Hepatocyte (in vitro differentiated cells): ENCODE data around the gene IL18. TPM values are rescaled to one million over a fixed set of nuclear protein-coding genes. Genes with fewer than 3 reads are reported as not detected.
A peak's percentile ranks its signal among the peaks of the same experiment; 100 is the strongest.

Source experiments
- DNase-seq: peaks from one replicate; pipeline ENCODE4 v3.0.0-alpha.2; 2016; ENCODE audit warnings: low spot score
- H2AFZ ChIP-seq: fragments of 200-600 bp; sonication (generic); 2 replicates; pipeline ENCODE4 v1.6.0; 2016; ENCODE audit warnings: antibody characterized with exemption, mild to moderate bottlenecking
- H3K27ac ChIP-seq: fragments of 200-600 bp; sonication (generic); 2 replicates; pipeline ENCODE4 v1.5.1; 2016; ENCODE audit warnings: mild to moderate bottlenecking
- H3K27me3 ChIP-seq: fragments of 200-600 bp; sonication (generic); 2 replicates; pipeline ENCODE4 v1.6.1; 2016
- H3K36me3 ChIP-seq: fragments of 200-600 bp; sonication (generic); replicated peaks from 2 replicates; pipeline ENCODE4 v1.5.1; 2016; ENCODE audit warnings: low read depth; ENCODE audit not compliant: insufficient read depth
- H3K4me1 ChIP-seq: fragments of 200-600 bp; sonication (generic); 2 replicates; pipeline ENCODE4 v1.5.1; 2016; ENCODE audit warnings: mild to moderate bottlenecking, moderate library complexity; ENCODE audit not compliant: insufficient read depth
- H3K4me2 ChIP-seq: fragments of 200-600 bp; sonication (generic); 2 replicates; pipeline ENCODE4 v1.6.0; 2016
- H3K4me3 ChIP-seq: fragments of 200-600 bp; sonication (generic); 2 replicates; pipeline ENCODE4 v1.5.1; 2016; ENCODE audit warnings: mild to moderate bottlenecking
- H3K79me2 ChIP-seq: fragments of 200-600 bp; sonication (generic); 2 replicates; pipeline ENCODE4 v1.6.0; 2017; ENCODE audit warnings: mild to moderate bottlenecking
- H3K9me2 ChIP-seq: fragments of 200-600 bp; sonication (generic); replicated peaks from 2 replicates; pipeline ENCODE4 v1.6.0; 2017; ENCODE audit warnings: mild to moderate bottlenecking; ENCODE audit not compliant: insufficient read depth
- H3K9me3 ChIP-seq: fragments of 200-600 bp; sonication (generic); 2 replicates; pipeline ENCODE4 v1.5.1; 2016; ENCODE audit warnings: low read depth, mild to moderate bottlenecking
- H4K20me1 ChIP-seq: fragments of 200-600 bp; sonication (generic); 2 replicates; pipeline ENCODE4 v1.6.0; 2016; ENCODE audit warnings: mild to moderate bottlenecking; ENCODE audit not compliant: insufficient read depth, poor library complexity, severe bottlenecking
- EZH2 ChIP-seq: fragments of 200-600 bp; sonication (generic); IDR thresholded peaks from 2 replicates; pipeline ENCODE4 v1.6.1; 2016; ENCODE audit warnings: antibody characterized with exemption, mild to moderate bottlenecking, borderline replicate concordance
- EZH2phosphoT487 ChIP-seq: fragments of 200-600 bp; sonication (generic); IDR thresholded peaks from one replicate; pipeline ENCODE4 v1.6.1; 2018; ENCODE audit warnings: antibody characterized with exemption, mild to moderate bottlenecking, low read depth, moderate library complexity; ENCODE audit not compliant: unreplicated experiment, severe bottlenecking
- WGBS: methylation state at CpG from one replicate; pipeline ENCODE4 v1.1.6; 2016; ENCODE audit warnings: low lambda C conversion rate; ENCODE audit errors: missing lambda C conversion rate; 5-methylcytosine and 5-hydroxymethylcytosine counted together
- polyA plus RNA-seq: library from polyadenylated mRNA; unstranded; fragments of >200 nt; fragmentation: Nextera tagmentation; extraction: Ambion mirVana; gene quantifications from 2 replicates; pipeline ENCODE4 v1.2.1, GENCODE V29; 2016
- total RNA-seq: library from RNA; depleted of rRNA; stranded (reverse); fragments of >200 nt; gene quantifications from 2 replicates; pipeline ENCODE4 v1.2.3, GENCODE V29; 2014
- TF ChIP-seq, protein P1 (sequence below): fragments of 200-600 bp; sonication (generic); IDR thresholded peaks from 2 replicates; pipeline ENCODE4 v1.5.1; 2016; ENCODE audit warnings: antibody characterized with exemption, mild to moderate bottlenecking; ENCODE audit not compliant: poor library complexity

The IL18 gene
- total and polyA plus RNA-seq, 2 experiments from 2014 or later: 7.0 to 10.3 TPM

DNA sequence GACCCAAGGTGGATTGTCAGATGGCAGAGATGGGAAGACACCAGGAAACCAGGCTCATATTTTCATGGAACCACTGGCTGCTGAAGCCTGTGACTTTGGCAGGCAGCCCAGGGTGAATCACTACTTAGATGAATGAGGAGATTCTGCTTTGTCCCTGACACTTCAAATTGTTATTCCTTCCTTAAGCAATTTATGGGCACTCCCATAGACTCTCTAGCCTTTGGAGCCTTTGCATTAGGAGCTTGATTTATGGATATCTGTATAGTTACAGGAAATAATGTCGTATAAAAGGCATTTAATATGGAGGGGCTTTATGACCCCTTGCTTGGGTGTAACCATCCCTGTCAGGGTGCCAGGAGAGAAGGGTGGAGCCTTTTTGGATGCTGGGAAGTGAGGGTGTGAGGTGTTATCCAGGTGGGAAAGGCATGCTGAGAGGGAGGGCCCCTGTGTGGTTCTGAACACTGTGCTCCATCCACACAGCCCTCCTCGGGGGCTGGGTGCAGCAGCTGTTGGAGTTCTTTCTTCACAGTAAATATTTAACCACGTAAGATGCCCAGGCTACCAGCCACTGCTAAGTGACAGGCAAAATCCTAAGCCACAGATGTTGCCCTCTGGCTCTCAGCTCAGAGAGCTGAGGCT lies 35.3 kb downstream of the IL18 start:
- Histone ChIP-seq H3K4me2 (no peak overlapping the region), H3K36me3 (no peaks in the 10 kb centered on the region), H3K9me3 (no peaks in the 10 kb centered on the region), H3K4me3 (no peak overlapping the region), H3K27me3 (no peaks in the 10 kb centered on the region), H3K4me1 (no peaks in the 10 kb centered on the region), H2AFZ (no peak overlapping the region), H4K20me1 (no peaks in the 10 kb centered on the region), H3K9me2 (no peaks in the 10 kb centered on the region), H3K79me2 (no peaks in the 10 kb centered on the region), H3K27ac (no peak overlapping the region)
- DNase-seq: peak; percentile 40
- TF ChIP-seq EZH2phosphoT487 (no peak), EZH2 (no peak)
- TF ChIP-seq, protein P1, sequence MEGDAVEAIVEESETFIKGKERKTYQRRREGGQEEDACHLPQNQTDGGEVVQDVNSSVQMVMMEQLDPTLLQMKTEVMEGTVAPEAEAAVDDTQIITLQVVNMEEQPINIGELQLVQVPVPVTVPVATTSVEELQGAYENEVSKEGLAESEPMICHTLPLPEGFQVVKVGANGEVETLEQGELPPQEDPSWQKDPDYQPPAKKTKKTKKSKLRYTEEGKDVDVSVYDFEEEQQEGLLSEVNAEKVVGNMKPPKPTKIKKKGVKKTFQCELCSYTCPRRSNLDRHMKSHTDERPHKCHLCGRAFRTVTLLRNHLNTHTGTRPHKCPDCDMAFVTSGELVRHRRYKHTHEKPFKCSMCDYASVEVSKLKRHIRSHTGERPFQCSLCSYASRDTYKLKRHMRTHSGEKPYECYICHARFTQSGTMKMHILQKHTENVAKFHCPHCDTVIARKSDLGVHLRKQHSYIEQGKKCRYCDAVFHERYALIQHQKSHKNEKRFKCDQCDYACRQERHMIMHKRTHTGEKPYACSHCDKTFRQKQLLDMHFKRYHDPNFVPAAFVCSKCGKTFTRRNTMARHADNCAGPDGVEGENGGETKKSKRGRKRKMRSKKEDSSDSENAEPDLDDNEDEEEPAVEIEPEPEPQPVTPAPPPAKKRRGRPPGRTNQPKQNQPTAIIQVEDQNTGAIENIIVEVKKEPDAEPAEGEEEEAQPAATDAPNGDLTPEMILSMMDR: no peak
- 64% methylated on average over 3 of the region's 3 CpGs for WGBS

DNA sequence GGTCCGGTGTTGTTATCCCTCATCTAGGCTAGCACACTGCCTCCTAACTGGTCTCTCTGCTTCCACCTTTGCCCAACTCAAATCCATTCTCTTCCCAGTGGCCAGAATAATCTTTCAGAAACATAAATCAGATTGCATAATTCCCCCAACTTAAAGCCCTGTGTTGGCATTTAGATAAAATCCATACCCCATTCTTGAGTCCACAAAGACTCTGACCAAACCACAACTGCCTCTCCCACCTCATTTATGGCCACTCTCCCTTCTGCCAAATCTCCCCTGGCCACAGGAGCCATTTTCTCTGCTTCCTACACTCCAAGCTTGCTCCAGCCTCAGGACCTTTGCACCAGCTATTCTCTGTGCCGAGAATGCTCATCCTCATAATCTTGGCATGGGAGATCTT lies 36.8 kb downstream of the IL18 start:
- no peaks in the 10 kb centered on the region for H3K4me1 ChIP-seq
- H3K27me3 ChIP-seq: no peaks in the 10 kb centered on the region
- H3K27ac ChIP-seq: no peak overlapping the region
- no peak overlapping the region for H2AFZ ChIP-seq
- 95% methylated on average over 2 of the region's 2 CpGs for WGBS
- H4K20me1 ChIP-seq: no peaks in the 10 kb centered on the region
- no peaks in the 10 kb centered on the region for H3K9me2 ChIP-seq
- DNase-seq: no peak
- H3K4me3 ChIP-seq: no peak overlapping the region
- no peaks in the 10 kb centered on the region for H3K9me3 ChIP-seq
- no peaks in the 10 kb centered on the region for H3K79me2 ChIP-seq
- no peak overlapping the region for H3K4me2 ChIP-seq
- TF ChIP-seq EZH2phosphoT487 (no peak), EZH2 (no peak)
- TF ChIP-seq, protein P1: no peak
- no peaks in the 10 kb centered on the region for H3K36me3 ChIP-seq

DNA sequence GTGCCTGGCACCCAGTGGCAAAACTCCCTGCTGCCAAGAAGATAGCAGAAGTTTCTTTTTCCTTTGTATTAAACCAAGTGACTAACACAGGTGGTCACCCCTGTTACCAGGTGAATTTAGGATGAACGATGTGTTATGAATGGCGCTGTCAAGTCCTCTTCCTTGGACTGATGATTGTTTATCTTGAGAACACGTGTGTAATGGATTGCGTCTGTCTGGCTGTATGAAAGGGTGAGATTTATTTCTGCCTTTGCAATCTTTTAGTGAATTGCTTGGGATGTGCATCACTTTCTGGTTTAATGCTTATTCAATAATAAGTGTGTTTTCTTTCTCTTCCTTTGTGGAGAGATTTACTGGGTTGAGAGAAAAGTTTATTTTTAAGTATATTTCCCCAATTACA lies 40.8 kb downstream of the IL18 start:
- H2AFZ ChIP-seq: no peak overlapping the region
- 76% methylated on average over 4 of the region's 4 CpGs for WGBS
- no peak for DNase-seq
- no peak overlapping the region for H3K27ac ChIP-seq
- no peaks in the 10 kb centered on the region for H3K79me2 ChIP-seq
- no peak overlapping the region for H3K4me2 ChIP-seq
- no peaks in the 10 kb centered on the region for H3K9me3 ChIP-seq
- no peaks in the 10 kb centered on the region for H3K27me3 ChIP-seq
- TF ChIP-seq, protein P1: no peak
- TF ChIP-seq EZH2phosphoT487: no peak
- no peak for TF ChIP-seq EZH2
- no peaks in the 10 kb centered on the region for H3K4me1 ChIP-seq
- no peaks in the 10 kb centered on the region for H3K9me2 ChIP-seq
- no peaks in the 10 kb centered on the region for H4K20me1 ChIP-seq
- H3K4me3 ChIP-seq: no peak overlapping the region
- no peaks in the 10 kb centered on the region for H3K36me3 ChIP-seq
